NCI-H146 treated with DMSO at 0.1 percent for 48 hours (cell line): ENCODE results near the gene TCF4.

ENCODE experiments used
- DNase-seq: peaks from one replicate; lab custom pipeline; 2025; ENCODE audit not compliant: unreplicated experiment; lab: John Stamatoyannopoulos, UW

The TCF4 gene

GRCh38 chr18:55353806-55354205 lies 234.2 kb downstream of the TCF4 start:
- DNase-seq, result no peak

- DNase-seq, result no peak
These were observed 234.6 kb downstream of the TCF4 start for GRCh38 chr18:55353391-55353790.

- no peak for DNase-seq
These were observed 235.8 kb downstream of the TCF4 start for GRCh38 chr18:55351980-55352714.

DNA sequence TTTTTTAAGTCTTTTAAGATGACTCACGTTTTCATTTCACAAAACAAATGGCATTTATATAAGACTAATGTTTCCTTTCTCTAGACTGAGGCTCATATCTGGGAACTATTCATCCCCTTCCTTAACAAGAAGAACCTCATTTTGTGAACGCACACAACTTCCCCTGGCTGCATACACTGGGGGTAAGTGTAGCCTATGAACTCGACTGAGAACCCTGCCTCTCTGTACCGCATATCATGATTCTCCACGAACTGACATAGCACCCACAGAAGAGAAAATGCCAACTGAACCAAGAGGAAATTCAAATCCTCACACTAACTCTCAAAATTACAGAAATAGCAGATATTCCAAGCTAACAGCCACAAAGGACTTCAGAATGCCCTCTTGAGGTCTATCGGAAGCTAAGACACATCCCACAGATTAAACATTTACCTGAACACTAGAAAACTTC lies 236.7 kb downstream of the TCF4 start:
- DNase-seq, result no peak

- DNase-seq, result no peak
These were observed 238.3 kb downstream of the TCF4 start for GRCh38 chr18:55349685-55350084.

DNA sequence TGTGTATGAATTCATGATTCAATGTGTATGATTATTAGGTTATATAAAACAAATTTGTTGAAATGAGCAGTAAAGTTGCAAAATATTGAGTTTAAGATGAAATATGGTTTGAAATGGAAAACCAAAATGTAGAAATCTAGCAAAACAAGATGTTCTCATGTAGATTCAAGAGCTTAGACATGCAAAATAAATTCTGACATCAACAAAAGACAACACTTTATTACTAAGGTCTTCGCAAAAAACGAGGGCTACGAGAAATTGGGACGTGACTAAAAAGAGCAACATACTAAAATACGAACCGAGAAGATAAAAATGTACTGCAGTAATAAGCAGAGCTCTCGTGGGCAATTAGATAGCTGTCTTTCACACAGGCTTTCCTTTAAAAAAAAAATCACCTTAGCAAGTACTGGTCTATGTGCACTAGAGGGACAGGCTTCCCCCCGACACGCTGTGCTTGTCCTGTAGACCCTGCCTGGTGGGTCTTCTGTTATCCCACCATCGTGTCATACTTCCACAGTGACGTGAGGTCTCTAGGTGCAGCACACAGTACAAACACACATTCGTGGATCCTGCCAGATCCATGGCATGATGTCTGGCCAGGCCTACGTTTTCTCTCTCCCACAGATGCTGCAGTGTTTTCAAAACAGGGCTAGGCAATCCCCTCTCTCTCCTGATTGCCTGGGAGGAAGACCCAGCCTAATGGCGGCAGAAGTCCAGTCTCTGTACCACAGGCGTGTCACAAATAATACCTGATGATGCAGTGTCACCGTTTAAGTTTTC lies 240.8 kb downstream of the TCF4 start:
- DNase-seq, result no peak

DNA sequence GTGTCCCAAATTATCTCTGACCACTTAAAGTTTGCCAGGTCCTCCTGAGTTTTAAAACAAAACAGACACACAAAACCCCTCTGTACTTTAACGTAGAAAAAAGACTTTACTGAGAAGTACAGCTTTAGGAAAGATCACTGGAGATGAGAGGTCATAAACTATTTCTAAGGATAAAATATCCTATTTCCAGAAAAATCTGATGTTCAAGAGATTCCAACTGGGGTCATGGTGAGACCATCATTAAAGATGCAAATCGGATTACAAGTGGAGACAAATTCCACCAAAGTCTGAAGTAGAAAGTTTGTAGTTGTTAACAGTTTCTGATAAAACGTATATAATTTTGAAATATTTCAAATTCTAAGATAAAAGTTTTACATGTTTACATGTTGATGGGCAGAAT lies 241.6 kb downstream of the TCF4 start:
- no peak for DNase-seq

GRCh38 chr18:55345103-55345950 lies 242.7 kb downstream of the TCF4 start:
- no peak for DNase-seq

DNA sequence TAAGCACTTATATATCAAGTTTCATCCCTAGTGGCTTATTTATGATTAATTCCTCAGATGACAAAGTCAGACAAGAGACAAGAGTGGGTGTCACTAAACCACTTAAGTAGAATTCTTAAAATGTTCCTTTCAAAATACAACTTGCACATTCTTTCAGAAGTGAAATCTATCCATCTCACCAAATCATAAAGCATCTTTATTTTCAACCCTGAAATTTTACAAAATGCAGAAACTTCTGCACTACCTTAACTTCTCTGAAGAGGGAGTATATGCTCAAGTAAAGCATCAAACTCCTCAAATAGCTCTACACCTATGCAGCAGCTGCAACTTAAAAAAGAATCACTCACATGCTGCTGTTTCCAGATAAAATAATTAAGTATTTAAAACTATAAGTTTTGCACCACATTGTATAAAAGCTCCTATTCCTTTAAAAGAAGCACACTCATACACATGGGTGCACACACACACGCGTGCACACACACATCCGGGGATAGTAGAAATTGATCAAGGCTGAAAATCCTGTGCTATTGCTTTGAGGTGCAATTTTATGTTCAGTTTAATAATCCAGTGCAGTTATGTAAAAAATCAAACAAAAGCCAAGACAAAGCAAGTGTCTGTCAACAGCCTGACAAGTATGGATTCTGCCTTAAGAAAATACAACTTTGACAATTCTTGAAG lies 244.5 kb downstream of the TCF4 start:
- peak; percentile 28 for DNase-seq

DNA sequence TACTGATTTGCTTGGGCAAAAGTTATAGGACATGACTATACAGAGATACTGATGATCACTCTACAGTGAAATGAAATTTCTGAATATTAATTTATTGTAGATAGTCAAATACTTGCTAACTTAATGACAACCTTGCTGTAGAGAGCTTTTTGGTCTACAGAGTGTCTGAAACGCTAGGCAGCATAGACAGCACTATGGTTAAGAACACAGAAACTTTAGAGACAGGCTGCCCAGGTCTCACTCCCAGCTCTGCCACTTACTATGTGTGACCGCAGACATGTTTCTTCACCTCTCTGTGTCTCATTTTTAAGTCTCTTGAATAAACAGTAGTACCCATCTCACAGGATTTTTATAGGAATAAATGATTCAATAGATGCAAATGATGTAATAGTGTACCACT lies 247.0 kb downstream of the TCF4 start:
- no peak for DNase-seq

GRCh38 chr18:55339990-55340389 lies 248.0 kb downstream of the TCF4 start:
- no peak for DNase-seq

- no peak for DNase-seq
These were observed 248.9 kb downstream of the TCF4 start for GRCh38 chr18:55338978-55339650.

DNA sequence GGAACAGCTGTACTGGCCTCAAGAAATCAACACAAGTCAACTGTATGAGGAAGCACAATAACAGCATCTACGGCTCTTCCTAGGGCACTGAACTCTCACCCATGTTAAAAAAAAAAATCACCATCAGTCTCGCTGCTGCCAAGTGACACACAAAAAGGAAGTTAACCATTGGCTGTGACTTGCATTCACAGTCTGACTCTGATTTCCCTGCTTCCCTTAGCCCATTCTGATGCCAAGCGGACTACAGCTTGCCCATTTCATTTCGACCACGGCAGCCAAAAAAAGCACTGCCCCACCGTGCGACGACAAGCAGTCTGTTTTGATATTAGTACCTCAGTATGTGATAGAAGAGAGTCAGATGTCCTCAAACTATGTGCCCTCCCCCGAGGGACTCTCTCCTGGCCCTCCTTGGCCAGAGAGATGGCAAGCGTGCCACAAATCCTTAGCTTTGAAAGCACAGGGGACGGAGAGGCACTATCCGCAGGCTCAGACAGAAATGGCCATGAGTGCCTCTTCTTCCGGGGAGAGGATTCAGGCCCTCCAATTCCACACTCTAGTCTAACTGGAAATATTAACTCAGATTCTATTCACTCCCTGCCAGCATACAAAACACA lies 250.0 kb downstream of the TCF4 start:
- no peak for DNase-seq

DNA sequence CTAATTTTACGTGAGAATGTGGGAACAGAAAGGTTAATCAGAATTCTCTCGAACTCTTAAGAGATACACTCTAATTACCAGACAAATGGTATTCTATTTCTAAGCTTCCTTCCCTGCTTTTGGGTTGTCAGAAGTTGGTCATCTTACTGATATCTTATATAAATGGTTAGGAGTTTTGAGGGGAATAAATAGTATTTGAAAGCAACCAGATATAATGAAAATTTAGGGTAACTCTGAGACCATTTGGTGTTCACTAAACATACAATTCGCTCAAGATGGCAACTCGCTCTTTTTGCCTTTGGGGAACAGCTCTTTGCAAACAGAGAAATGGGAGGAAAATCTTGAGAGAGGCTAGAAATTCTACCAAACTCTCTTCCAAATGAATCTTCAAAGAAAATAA lies 250.9 kb downstream of the TCF4 start:
- DNase-seq, result no peak

DNA sequence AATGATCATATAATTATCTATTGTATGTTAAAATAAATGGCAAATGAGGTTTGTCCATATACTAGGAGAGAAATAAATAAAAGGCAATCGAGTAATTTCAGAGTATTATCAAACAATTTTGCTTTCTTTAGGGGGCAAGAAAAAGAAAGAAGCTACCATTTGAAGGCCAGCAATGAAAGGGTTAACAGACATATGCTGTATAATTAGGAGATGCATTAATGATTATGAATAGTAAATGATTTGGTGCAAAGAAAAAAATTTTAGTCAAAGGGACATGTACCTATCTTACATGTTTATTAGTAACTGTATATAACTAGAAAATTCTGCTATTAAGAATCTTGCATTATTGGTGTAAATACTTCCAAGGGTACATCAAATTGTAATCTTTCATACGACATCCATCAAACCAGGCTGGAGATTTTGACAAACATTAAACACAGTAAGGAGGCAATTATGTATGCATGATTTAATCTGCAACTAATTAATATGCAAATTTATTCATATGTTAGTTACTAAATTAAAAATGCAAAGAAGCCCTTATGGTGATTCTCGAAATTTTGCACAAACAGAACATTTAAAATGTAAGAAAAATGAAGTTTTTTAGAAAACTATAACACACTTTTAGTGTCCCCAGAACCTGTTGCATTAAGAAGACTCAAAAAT lies 251.4 kb downstream of the TCF4 start:
- DNase-seq, result no peak

GRCh38 chr18:55334875-55335274 lies 253.1 kb downstream of the TCF4 start:
- no peak for DNase-seq

- no peak for DNase-seq
These were observed 256.7 kb downstream of the TCF4 start for GRCh38 chr18:55331301-55331700.

GRCh38 chr18:55328301-55328700 lies 259.7 kb downstream of the TCF4 start:
- no peak for DNase-seq

- DNase-seq, result peak; percentile 34
These were observed 260.5 kb downstream of the TCF4 start for GRCh38 chr18:55327454-55327853.
